Measurements from ENCODE around the gene IPO9.
"Not testable (repeated sequence)": the region's sequence is repeated elsewhere in the genome, so short reads cannot be mapped to it uniquely, and the experiment has no call there.

The IPO9 gene

GRCh38 chr1:201889090-201889968 lies 60.4 kb downstream of the IPO9 start:
- DNase-seq: peak in 1 of 2 experiments; percentile 7

GRCh38 chr1:201890223-201890622 lies 61.3 kb downstream of the IPO9 start:
- DNase-seq: no peak

- no peak for DNase-seq
Observed at GRCh38 chr1:201890806-201891450, 62.0 kb downstream of the IPO9 start.

- DNase-seq: no peak
Observed at GRCh38 chr1:201891451-201892045, 62.6 kb downstream of the IPO9 start.

- no peak for DNase-seq
Observed at GRCh38 chr1:201892211-201892610, 63.3 kb downstream of the IPO9 start.

- no peak for DNase-seq
Observed at GRCh38 chr1:201893431-201893830, 64.5 kb downstream of the IPO9 start.

- no peak for DNase-seq
Observed at GRCh38 chr1:201894343-201895119, 65.6 kb downstream of the IPO9 start.

- no peak for DNase-seq
Observed at GRCh38 chr1:201895120-201895665, 66.2 kb downstream of the IPO9 start.

- peak in 1 of 2 experiments; percentile 17 for DNase-seq
Observed at GRCh38 chr1:201895913-201896807, 67.2 kb downstream of the IPO9 start.

- DNase-seq: no peak
Observed at GRCh38 chr1:201896951-201897391, 68.0 kb downstream of the IPO9 start.

GRCh38 chr1:201898240-201898894 lies 69.4 kb downstream of the IPO9 start:
- DNase-seq: no peak

GRCh38 chr1:201898992-201899391 lies 70.0 kb downstream of the IPO9 start:
- DNase-seq: no peak

- no peak for DNase-seq
Observed at GRCh38 chr1:201899683-201900429, 70.9 kb downstream of the IPO9 start.

GRCh38 chr1:201900476-201900875 lies 71.5 kb downstream of the IPO9 start:
- DNase-seq: no peak

GRCh38 chr1:201901036-201901435 lies 72.1 kb downstream of the IPO9 start:
- not testable (repeated sequence) for DNase-seq

- no peak for DNase-seq
Observed at GRCh38 chr1:201902198-201902597, 73.2 kb downstream of the IPO9 start.

- no peak for DNase-seq
Observed at GRCh38 chr1:201903135-201903534, 74.2 kb downstream of the IPO9 start.

GRCh38 chr1:201904579-201904978 lies 75.6 kb downstream of the IPO9 start:
- no peak for DNase-seq

GRCh38 chr1:201905234-201905890 lies 76.4 kb downstream of the IPO9 start:
- DNase-seq: no peak

GRCh38 chr1:201906336-201906735 lies 77.4 kb downstream of the IPO9 start:
- no peak for DNase-seq

All from cerebellar nuclear complex (tissue), 1 donor.